Measurements from ENCODE around the gene SH3PXD2A. TPM values are rescaled to one million over a fixed set of nuclear protein-coding genes. Genes with fewer than 3 reads are reported as not detected.
"Not testable (repeated sequence)": the region's sequence is repeated elsewhere in the genome, so short reads cannot be mapped to it uniquely, and the experiment has no call there.

The SH3PXD2A gene
- total RNA-seq, 1 experiment from 2014 or later, result 6.3 TPM

DNA sequence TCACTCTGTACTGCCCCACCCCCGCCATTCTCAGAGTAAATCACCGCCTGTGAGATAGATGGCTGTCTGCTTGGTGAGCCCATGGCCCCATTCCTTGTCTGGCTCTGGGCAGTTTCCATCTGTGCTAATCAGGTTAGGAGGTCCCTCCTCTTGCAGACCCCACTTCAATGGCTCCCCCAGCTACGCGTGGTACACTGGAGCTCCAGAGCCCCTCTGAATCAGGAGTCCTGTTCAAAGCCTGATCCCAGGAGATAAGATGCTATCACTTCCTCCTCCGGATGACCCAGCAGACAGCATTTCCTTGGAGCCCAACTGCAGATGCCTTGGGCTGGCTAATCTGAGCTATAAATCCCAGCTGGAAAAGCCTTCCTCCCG, 122.3 kb downstream of the SH3PXD2A start:
- CTCF ChIA-PET, result interaction anchor here (0.9 to 1.1 kb wide), 2 partner anchors 20 to 122 kb away, joined by 3 to 4 read pairs; no protein-coding TSS in a partner anchor
- TF ChIP-seq, protein P1, sequence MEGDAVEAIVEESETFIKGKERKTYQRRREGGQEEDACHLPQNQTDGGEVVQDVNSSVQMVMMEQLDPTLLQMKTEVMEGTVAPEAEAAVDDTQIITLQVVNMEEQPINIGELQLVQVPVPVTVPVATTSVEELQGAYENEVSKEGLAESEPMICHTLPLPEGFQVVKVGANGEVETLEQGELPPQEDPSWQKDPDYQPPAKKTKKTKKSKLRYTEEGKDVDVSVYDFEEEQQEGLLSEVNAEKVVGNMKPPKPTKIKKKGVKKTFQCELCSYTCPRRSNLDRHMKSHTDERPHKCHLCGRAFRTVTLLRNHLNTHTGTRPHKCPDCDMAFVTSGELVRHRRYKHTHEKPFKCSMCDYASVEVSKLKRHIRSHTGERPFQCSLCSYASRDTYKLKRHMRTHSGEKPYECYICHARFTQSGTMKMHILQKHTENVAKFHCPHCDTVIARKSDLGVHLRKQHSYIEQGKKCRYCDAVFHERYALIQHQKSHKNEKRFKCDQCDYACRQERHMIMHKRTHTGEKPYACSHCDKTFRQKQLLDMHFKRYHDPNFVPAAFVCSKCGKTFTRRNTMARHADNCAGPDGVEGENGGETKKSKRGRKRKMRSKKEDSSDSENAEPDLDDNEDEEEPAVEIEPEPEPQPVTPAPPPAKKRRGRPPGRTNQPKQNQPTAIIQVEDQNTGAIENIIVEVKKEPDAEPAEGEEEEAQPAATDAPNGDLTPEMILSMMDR (IDR thresholded peaks at IDR 0.05; ENCODE audit: insufficient read depth in 1 of 2, low read depth in 1 of 2, low read length in 1 of 2, severe bottlenecking in 1 of 2, unreplicated experiment in 1 of 2), result no peak
- H3K9me3 Mint-ChIP-seq (ENCODE audit: unreplicated experiment), result no peaks in the 10 kb centered on the region
- intact Hi-C loops (cut with micrococcal nuclease; ENCODE audit: unreplicated experiment), result loop anchor here (2.0 kb wide), 1 partner anchor 16 kb away; no protein-coding TSS in a partner anchor
- H3K4me3 ChIP-seq (ENCODE audit: low read depth, low read length), result no peak overlapping the region
- H3K36me3 Mint-ChIP-seq (ENCODE audit: insufficient read depth, unreplicated experiment), result peaks cover 5% of the 10 kb centered on the region
- DNase-seq, result no peak
- H3K27me3 Mint-ChIP-seq (ENCODE audit: insufficient read depth, unreplicated experiment), result no peaks in the 10 kb centered on the region
- POLR2A ChIA-PET, result no interaction called here
- H3K4me1 Mint-ChIP-seq (ENCODE audit: low read depth, unreplicated experiment), result peaks cover 7% of the 10 kb centered on the region
- peaks cover 9% of the 10 kb centered on the region for H3K4me1 ChIP-seq
- no peaks in the 10 kb centered on the region for H3K27me3 ChIP-seq (replicated peaks; ENCODE audit: control insufficient read depth, insufficient read depth, low read length)
- H3K27ac Mint-ChIP-seq (ENCODE audit: unreplicated experiment), result no peak overlapping the region
- H3K36me3 ChIP-seq (ENCODE audit: control insufficient read depth, insufficient read depth, low read length), result no peaks in the 10 kb centered on the region; the same call in 1 of the 2 replicates
- no TSS peak for BruUV-seq (replicated peaks)
- no peaks in the 10 kb centered on the region for H3K9me3 ChIP-seq
- H3K4me3 Mint-ChIP-seq (ENCODE audit: unreplicated experiment), result no peak overlapping the region

DNA sequence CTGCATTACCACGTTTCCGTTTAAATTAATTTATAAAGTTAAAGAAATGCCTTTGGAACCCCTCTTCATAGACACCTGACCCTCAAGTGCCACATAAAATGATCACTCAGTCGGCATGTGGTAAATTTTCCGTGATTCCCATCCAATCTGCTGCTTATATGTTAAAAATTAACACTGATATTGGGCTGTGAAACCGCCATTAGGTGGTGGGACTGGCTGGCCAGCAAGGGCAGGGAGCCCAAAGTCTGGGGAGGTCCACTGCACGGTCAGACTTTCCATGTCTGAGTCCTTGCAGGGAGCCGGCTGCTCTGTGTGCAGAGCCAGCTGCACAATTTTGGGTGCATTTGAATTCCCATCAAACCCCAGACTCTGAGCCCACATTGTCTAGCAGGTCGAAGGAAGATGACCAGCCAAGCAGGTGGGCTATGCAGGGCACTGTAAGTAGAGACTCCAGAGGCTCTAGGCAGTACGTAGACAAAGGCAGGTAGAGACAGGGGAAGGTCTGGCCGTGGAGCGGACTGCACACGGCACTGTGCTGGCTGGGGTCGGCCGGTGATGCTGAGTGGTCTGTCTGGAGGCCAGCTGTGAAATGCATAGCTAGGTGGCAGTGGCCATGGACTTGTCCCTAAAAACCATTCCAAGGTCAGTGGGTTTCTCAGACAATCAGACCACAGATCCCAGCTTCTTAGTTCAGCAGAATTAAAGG, 122.9 kb downstream of the SH3PXD2A start:
- Mint-ChIP-seq H3K36me3 (ENCODE audit: insufficient read depth, unreplicated experiment) (peaks cover 5% of the 10 kb centered on the region), H3K4me1 (ENCODE audit: low read depth, unreplicated experiment) (peaks cover 7% of the 10 kb centered on the region), H3K9me3 (ENCODE audit: unreplicated experiment) (no peaks in the 10 kb centered on the region), H3K4me3 (ENCODE audit: unreplicated experiment) (no peak overlapping the region), H3K27ac (ENCODE audit: unreplicated experiment) (no peak overlapping the region), H3K27me3 (ENCODE audit: insufficient read depth, unreplicated experiment) (no peaks in the 10 kb centered on the region)
- no peaks in the 10 kb centered on the region for H3K9me3 ChIP-seq
- H3K27me3 ChIP-seq (replicated peaks; ENCODE audit: control insufficient read depth, insufficient read depth, low read length), result no peaks in the 10 kb centered on the region
- intact Hi-C loops (cut with micrococcal nuclease; ENCODE audit: unreplicated experiment), result loop anchor here (2.0 kb wide), 1 partner anchor 16 kb away; no protein-coding TSS in a partner anchor
- BruUV-seq (replicated peaks), result no TSS peak
- no peak overlapping the region for H3K4me3 ChIP-seq (ENCODE audit: low read depth, low read length)
- TF ChIP-seq, protein P1 (IDR thresholded peaks at IDR 0.05; ENCODE audit: insufficient read depth in 1 of 2, low read depth in 1 of 2, low read length in 1 of 2, severe bottlenecking in 1 of 2, unreplicated experiment in 1 of 2), result no peak
- no peak for DNase-seq
- no peaks in the 10 kb centered on the region; the same call in 1 of the 2 replicates for H3K36me3 ChIP-seq (ENCODE audit: control insufficient read depth, insufficient read depth, low read length)
- H3K4me1 ChIP-seq, result peaks cover 9% of the 10 kb centered on the region
- ChIA-PET CTCF (interaction anchor here (0.9 to 1.1 kb wide), 2 partner anchors 20 to 122 kb away, joined by 3 to 4 read pairs; no protein-coding TSS in a partner anchor), POLR2A (no interaction called here)

DNA sequence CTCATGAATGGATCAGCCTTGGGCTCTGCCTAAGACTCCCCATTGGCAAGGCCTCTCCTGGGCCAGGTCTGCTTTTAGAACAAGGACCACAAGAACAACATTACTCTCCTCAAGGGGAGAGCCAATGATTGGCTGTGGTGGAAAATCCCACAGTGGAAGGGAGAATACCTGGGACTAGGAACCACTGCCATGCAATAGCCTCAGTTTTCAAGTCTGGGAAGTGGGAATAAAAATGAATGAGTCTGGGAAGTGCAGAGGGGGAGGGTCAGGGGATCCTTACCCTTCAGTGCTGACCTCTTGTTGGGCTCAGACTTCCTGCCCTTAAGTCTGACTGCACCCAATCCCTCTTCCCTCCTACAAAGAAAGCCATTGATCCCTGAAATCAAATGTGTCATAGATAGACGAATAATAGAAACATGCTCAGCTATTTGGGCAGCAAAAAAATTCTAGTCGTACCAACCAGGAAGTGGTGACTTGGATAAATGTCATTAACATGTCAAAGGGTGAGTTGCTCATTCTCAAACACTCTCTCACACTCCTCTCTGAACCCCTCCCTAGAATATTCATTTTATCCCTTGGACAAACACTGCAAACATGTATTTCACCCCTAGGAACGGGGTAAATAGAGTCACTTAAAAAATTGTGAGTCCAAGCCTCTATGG, 123.6 kb downstream of the SH3PXD2A start:
- H3K4me1 Mint-ChIP-seq (ENCODE audit: low read depth, unreplicated experiment), result peaks cover 7% of the 10 kb centered on the region
- TF ChIP-seq, protein P1 (IDR thresholded peaks at IDR 0.05; ENCODE audit: insufficient read depth in 1 of 2, low read depth in 1 of 2, low read length in 1 of 2, severe bottlenecking in 1 of 2, unreplicated experiment in 1 of 2), result no peak
- no peak overlapping the region for H3K27ac Mint-ChIP-seq (ENCODE audit: unreplicated experiment)
- intact Hi-C loops (cut with micrococcal nuclease; ENCODE audit: unreplicated experiment), result loop anchor here (2.0 kb wide), 1 partner anchor 15 kb away; no protein-coding TSS in a partner anchor
- BruUV-seq (replicated peaks), result no TSS peak
- H3K27me3 ChIP-seq (replicated peaks; ENCODE audit: control insufficient read depth, insufficient read depth, low read length), result no peaks in the 10 kb centered on the region
- H3K9me3 ChIP-seq, result no peaks in the 10 kb centered on the region
- no peaks in the 10 kb centered on the region for H3K9me3 Mint-ChIP-seq (ENCODE audit: unreplicated experiment)
- no peak overlapping the region for H3K4me3 Mint-ChIP-seq (ENCODE audit: unreplicated experiment)
- H3K4me3 ChIP-seq (ENCODE audit: low read depth, low read length), result no peak overlapping the region
- ChIA-PET CTCF (no interaction called here), POLR2A (no interaction called here)
- H3K4me1 ChIP-seq, result peaks cover 9% of the 10 kb centered on the region
- DNase-seq, result no peak
- no peaks in the 10 kb centered on the region for H3K27me3 Mint-ChIP-seq (ENCODE audit: insufficient read depth, unreplicated experiment)
- no peaks in the 10 kb centered on the region for H3K36me3 ChIP-seq (ENCODE audit: control insufficient read depth, insufficient read depth, low read length)
- peaks cover 5% of the 10 kb centered on the region for H3K36me3 Mint-ChIP-seq (ENCODE audit: insufficient read depth, unreplicated experiment)

DNA sequence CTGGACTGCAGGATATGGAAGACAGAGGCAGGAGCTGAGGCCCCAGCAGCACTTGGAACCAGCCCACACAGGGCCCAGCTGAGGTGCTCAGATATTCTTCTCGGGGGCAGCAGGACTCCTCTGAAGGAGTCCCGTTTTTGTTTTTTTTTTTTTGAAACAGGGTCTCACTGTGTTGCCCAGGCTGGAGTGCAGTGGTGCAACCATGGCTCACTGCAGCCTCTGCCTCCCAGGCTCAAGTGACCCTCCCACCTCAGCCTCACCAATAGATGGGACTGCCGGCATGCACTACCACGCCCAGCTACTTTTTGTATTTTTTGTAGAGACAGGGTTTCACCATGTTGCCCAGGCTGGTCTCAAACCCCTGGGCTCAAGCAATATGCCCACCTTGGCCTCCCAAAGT, 124.3 kb downstream of the SH3PXD2A start:
- H3K36me3 ChIP-seq (ENCODE audit: control insufficient read depth, insufficient read depth, low read length); POLR2A ChIA-PET; H3K4me1 Mint-ChIP-seq (ENCODE audit: low read depth, unreplicated experiment); H3K9me3 Mint-ChIP-seq (ENCODE audit: unreplicated experiment); H3K4me3 Mint-ChIP-seq (ENCODE audit: unreplicated experiment); CTCF ChIA-PET; DNase-seq; H3K4me1 ChIP-seq; BruUV-seq (replicated peaks); H3K27me3 ChIP-seq (replicated peaks; ENCODE audit: control insufficient read depth, insufficient read depth, low read length); H3K27ac Mint-ChIP-seq (ENCODE audit: unreplicated experiment); H3K4me3 ChIP-seq (ENCODE audit: low read depth, low read length); H3K9me3 ChIP-seq; H3K27me3 Mint-ChIP-seq (ENCODE audit: insufficient read depth, unreplicated experiment); intact Hi-C loops (cut with micrococcal nuclease; ENCODE audit: unreplicated experiment); H3K36me3 Mint-ChIP-seq (ENCODE audit: insufficient read depth, unreplicated experiment): not testable (repeated sequence)

Measured in Caco-2 (cell line).